ENCODE measurements around the gene MYMX.
"Not testable (repeated sequence)": the region's sequence is repeated elsewhere in the genome, so short reads cannot be mapped to it uniquely, and the experiment has no call there.

The MYMX gene

GRCh38 chr6:44216677-44217331, at the start of gene MYMX:
TSS of gene MYMX (plus strand) at chr6:44216926. CDS start at chr6:44217472, 546 bp downstream.
- DNase-seq = no peak

- DNase-seq = no peak
Observed at GRCh38 chr6:44167567-44167966, 49.2 kb upstream of the MYMX start.

- DNase-seq = no peak
Observed at GRCh38 chr6:44169154-44169553, 47.6 kb upstream of the MYMX start.

DNA sequence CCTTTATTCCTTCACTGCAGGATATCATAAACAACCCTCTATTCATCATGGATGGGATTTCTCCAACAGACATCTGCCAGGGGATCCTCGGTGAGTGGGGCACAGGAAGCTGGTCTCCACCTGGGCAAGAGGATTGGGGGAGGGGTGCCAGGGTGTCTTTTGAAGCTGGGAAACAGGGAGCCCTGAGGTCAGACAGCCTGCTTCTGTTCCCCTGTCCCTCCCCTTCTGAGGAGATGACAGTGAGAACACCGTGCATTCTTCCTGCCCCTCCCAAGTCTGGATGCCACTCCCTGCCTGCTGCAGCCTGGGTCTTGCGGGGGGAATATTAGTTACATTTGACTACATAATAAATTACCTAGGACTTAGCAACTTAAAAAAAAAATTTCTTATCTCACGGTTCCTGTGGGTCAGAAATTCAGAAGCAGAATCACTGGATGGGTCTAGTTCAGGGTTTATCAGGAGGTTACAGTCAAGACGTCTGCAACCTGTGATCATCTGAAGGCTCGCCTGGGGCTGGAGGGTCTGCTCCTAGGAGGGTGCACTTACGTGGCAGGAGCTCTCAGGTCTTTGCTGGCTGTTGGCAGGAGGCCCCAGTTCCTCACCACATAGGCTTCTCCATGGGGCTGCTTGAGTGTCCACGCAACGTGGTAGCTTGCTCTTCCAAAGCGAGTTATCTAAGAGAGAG, 46.7 kb upstream of the MYMX start:
- no peak for DNase-seq

- no peak for DNase-seq
Observed at GRCh38 chr6:44171899-44172546, 44.7 kb upstream of the MYMX start.

- DNase-seq = peak; percentile 92
Observed at GRCh38 chr6:44172731-44173500, 43.8 kb upstream of the MYMX start.

GRCh38 chr6:44176130-44176761, 40.5 kb upstream of the MYMX start:
- DNase-seq = no peak

DNA sequence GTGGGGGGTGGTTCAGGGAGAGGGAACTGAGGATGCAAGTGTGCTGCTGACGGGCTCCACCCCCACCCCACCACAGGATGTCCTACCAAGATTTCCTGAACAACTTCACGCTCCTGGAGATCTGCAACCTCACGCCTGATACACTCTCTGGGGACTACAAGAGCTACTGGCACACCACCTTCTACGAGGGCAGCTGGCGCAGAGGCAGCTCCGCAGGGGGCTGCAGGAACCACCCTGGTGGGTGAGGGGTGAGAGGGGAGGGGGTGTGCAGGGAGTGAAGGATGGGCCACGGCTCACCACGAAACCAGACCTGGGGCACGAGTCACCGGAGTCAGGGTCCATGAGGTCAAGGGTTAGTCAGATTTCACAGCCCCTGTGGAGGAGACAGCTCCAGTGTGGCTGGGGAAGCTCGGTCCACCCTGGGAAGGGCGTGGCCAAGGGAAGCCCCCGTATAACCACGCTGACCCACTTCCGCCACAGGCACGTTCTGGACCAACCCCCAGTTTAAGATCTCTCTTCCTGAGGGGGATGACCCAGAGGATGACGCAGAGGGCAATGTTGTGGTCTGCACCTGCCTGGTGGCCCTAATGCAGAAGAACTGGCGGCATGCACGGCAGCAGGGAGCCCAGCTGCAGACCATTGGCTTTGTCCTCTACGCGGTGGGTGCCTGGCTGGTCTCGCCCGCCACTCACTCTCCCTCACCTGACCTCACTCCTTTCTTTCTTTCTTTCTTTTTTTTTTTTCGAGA, 39.8 kb upstream of the MYMX start:
- DNase-seq = peak; percentile 63

GRCh38 chr6:44177691-44178423, 38.9 kb upstream of the MYMX start:
- DNase-seq = no peak

DNA sequence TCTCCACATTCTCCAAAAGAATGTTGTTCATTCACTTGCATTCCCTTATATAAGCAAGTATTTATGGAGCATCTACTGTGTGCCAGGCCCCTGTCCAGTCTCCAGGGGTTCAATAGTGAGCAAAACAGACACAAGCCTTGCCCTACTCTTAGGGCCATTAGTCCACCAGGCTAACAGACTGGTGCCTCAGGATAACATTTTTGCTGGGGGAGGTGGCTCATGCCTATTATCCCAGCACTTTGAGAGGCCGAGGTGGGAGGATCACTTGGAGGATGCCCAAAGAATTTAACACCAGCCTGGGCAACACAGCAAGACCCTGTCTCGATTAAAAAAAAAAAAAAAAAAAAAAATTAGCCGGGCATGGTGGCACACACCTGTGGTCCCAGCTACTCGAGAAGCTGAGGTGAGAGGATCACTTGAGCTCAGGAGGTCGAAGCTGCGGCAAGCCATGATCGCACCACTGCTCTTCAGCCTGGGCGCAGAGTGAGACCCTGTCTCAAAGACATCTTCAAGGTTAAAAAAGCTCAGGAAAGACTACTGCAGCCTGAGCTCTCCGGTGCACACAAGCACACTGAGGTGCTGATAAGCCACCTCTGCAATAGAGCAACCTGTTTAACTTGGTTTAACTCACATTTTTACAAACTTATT, 38.2 kb upstream of the MYMX start:
- no peak for DNase-seq

DNA sequence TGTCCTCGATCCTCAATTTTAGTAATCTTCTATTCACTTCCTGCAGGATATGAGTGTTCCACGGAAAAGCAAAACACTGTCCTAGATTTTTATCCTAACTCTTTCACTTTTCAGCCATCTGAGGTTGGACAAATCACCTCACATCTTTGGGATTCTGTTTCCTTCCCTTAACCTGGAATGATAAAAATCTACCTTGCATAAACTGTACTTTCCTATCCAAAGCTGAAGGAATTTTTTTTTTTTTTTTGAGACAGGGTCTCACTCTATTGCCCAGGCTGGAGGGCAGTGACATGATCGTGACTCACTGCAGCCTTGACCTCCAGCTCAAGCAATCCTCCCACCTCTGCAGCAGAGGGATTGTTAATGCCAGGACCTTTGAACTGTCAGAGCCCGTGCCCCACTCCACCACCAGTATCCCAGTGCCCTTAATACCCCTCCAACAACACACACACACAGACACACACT, 37.6 kb upstream of the MYMX start:
- DNase-seq = no peak

- DNase-seq = no peak
Observed at GRCh38 chr6:44179648-44180047, 37.1 kb upstream of the MYMX start.

GRCh38 chr6:44180406-44180805, 36.3 kb upstream of the MYMX start:
- no peak for DNase-seq

DNA sequence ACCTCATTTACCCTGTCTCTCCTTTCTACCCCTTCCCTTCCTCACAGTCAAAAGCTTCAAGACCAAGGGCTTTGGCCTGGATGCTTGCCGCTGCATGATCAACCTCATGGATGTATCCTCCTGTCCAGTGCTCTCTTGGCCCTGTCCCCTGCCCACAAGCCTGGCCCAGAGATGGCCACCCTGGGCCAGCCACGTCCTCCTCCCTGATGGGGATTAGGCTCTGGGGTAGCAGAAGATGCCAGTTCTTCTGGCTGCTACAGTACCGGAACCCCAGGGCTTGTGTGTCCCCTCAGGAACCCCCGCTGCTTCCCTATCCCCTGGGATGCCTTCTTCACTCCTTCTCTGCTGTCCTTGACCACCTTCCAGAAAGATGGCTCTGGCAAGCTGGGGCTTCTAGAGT, 35.8 kb upstream of the MYMX start:
- no peak for DNase-seq

DNA sequence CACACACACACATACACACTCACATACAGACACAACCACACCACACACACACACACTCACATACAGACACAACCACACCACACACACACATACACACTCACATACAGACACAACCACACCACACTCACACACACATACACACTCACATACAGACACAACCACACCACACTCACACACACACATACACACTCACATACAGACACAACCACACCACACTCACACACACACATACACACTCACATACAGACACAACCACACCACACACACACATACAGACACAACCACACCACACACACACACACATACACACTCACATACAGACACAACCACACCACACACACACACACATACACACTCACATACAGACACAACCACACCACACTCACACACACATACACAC, 34.9 kb upstream of the MYMX start:
- not testable (repeated sequence) for DNase-seq

GRCh38 chr6:44182911-44183390, 33.8 kb upstream of the MYMX start:
- no peak for DNase-seq

- no peak for DNase-seq
Observed at GRCh38 chr6:44183783-44184182, 32.9 kb upstream of the MYMX start.

DNA sequence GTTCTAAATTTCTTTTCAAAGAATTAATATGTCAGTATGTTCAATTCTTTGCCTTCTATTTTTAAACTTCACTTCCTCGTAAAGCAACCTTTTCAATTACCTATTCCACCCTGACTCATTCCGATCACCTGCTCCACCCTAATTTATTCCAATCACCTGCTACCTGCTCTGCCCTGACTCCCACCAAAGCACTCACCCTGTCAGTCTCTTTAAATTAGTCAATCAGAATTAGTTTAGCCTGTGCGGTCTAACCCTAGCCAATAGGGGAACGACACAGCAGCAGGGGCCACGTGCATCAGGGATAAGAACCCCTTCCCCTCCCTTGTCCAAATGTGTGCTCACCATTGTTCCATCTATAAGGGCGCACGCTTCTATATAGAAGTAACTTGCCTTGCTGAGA, 31.4 kb upstream of the MYMX start:
- not testable (repeated sequence) for DNase-seq

- no peak for DNase-seq
Observed at GRCh38 chr6:44185953-44186634, 30.6 kb upstream of the MYMX start.

DNA sequence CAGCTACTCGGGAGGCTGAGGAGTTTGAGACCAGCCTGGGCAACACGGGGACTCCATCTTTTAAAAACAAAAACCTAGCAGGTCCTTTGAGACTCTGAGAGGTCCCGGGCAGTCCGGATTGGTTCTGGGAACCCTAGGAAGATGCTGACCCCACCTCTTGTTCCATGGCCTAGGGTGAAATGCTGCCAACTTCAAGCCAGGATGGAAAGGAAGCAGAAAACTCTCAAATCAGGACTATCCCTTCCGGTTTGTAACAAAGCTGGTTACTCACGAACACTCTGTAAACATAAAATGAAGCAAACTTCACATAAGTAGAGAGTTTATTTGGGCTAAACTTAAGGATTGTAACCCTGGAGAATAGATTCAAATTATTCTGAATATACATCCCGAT, 30.1 kb upstream of the MYMX start:
- DNase-seq = no peak
